Fibroblast of pulmonary artery (primary cell): ENCODE results near the gene CD200R1L.

Source experiments
- DNase-seq: peaks from one replicate; pipeline ENCODE4 v3.0.0-alpha.2; 2010; ENCODE audit warnings: low read depth
- H3K4me3 ChIP-seq: replicated peaks from 2 replicates; pipeline ENCODE4 v1.5.1; 2011; ENCODE audit warnings: low read depth, mild to moderate bottlenecking, control low read depth, low read length, moderate library complexity
- TF ChIP-seq, protein P1 (sequence below): IDR thresholded peaks from 2 replicates; pipeline ENCODE4 v1.5.1; 2011; ENCODE audit warnings: mild to moderate bottlenecking, control low read depth, low read length, inconsistent platforms; ENCODE audit errors: missing control alignments

Gene CD200R1L

DNA sequence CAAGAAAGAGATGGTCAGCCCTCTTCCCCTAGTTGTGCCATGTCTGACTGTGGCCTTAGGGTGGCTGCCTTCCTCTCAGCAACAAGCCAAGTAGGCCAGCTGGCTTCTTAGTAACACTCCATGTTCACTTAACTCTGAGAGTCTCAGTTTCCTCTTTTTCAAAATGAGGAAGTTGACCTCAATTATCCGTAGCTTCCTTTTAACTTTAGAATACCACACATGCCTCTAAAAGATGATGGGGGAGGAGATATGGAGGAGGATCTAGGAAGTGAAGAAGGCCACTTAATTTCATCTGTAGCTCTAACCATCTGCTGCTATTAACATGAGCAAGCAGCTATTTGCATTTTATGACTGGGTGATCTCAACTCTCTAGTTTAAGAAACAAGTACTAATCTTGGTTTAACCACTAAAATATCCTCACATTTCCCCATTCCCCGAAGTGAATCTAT lies 32.9 kb downstream of the CD200R1L start:
- peak; percentile 49 for DNase-seq
- no peak overlapping the region for H3K4me3 ChIP-seq
- TF ChIP-seq, protein P1, sequence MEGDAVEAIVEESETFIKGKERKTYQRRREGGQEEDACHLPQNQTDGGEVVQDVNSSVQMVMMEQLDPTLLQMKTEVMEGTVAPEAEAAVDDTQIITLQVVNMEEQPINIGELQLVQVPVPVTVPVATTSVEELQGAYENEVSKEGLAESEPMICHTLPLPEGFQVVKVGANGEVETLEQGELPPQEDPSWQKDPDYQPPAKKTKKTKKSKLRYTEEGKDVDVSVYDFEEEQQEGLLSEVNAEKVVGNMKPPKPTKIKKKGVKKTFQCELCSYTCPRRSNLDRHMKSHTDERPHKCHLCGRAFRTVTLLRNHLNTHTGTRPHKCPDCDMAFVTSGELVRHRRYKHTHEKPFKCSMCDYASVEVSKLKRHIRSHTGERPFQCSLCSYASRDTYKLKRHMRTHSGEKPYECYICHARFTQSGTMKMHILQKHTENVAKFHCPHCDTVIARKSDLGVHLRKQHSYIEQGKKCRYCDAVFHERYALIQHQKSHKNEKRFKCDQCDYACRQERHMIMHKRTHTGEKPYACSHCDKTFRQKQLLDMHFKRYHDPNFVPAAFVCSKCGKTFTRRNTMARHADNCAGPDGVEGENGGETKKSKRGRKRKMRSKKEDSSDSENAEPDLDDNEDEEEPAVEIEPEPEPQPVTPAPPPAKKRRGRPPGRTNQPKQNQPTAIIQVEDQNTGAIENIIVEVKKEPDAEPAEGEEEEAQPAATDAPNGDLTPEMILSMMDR, result no peak

DNA sequence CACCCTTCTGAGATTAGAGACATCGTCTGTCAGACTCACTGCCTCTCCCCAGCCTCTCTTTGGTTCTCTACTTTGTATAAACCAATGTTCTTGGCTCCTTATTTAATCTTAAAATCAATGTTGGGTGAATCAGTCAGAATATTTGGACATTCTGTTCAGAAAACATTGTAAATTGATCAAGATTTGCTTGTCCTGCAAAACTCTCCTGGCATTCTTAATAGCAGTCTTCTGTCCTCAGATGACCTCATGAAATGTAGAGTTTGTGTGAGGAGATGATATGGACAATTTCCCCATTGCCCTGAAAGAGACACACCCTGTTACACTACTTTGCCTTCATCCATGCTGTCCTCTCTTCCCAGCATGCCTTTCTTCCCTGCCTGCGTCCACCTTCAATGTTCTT lies 33.6 kb downstream of the CD200R1L start:
- DNase-seq, result no peak
- no peak overlapping the region for H3K4me3 ChIP-seq
- TF ChIP-seq, protein P1, result no peak

DNA sequence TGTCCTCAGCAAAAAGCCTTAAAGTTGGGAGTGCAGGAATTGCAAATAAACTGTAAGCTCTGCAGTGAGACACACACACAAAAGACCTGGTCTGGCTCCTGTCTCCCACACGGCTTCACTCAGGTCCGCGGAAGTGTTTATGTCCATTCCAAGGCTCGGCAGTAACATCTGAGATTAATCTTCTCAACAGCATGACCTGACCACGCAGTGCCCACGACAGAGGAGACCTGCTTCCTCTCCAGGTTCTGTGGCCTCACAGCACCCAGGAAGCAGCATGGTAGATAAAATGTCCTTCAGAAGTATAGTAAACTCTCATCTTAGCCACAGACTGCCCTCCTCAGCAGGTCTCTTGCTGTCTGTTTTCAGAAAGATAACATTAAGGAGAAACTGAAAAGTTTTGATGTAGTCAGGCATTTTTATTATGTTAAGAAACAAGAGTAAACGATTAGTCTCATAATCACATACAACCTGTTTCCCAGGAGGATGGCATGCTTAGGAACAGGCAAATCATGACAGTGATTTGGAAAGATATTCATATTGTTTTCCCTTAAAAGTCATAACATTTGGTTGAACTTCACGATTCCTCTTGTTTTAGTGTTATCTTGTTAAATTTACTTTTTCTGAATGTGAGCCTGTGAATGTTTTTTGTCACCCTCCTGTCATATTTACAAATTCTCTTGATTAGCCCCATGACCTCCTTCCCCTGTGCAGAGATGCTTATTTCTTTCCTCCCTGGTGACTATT lies 34.6 kb downstream of the CD200R1L start:
- H3K4me3 ChIP-seq, result no peak overlapping the region
- TF ChIP-seq, protein P1, result no peak
- DNase-seq, result no peak

DNA sequence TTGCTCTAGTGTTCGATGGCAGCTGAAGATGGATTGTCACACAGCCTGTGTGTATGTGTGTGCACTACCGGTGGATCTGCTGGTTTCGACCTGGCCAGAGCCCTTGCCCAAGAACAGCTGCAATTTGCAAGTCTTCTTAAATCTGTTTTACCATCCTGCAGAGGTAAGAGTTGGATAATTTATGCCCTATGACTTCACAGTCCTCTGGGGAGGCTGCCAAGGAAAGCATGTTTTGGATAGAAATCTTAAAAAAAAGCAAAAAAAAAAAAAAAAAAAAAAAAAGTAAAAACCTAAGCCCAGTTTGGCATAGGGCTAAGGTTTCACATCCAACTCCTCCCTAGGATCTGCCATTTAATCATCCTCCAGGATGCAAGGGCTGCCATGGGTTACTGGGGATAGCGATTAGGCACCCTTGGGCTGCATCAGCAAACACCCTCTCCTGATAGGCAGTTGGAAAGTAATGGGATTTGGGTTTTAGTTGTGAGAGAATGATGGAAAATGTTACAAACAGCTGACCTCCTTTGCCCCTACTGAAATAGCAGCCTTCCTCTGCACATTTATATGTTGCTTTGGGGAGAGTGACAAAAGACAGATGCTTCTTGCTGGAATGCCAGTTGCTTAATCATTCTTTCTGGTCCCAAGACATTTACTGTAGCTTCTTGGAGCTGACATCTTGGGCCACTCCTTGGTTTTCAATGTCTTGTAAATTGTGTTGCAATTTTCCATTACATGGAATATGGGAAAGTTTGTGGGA lies 35.4 kb downstream of the CD200R1L start:
- TF ChIP-seq, protein P1, result no peak
- DNase-seq, result peak; percentile 95
- H3K4me3 ChIP-seq, result no peak overlapping the region

DNA sequence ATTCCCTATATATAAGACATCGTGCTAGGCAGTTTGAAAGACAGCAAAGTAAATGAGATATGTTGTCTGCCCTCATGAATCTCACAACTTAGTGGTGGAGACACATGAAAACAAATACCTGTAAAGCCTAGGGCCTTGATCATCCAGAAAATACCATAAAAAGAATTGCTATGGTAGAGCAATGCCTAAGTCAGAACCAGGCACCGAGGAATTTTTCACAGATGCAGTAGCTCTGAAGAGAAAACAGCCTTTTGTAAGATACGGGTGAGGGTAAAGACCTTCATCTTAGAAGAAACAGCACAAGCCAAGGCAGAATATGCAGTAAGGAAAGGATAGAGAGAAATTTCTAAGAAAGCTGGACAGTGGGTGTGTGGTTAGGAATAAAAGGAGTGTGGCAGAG lies 36.1 kb downstream of the CD200R1L start:
- TF ChIP-seq, protein P1, result no peak
- DNase-seq, result no peak
- H3K4me3 ChIP-seq, result no peak overlapping the region

DNA sequence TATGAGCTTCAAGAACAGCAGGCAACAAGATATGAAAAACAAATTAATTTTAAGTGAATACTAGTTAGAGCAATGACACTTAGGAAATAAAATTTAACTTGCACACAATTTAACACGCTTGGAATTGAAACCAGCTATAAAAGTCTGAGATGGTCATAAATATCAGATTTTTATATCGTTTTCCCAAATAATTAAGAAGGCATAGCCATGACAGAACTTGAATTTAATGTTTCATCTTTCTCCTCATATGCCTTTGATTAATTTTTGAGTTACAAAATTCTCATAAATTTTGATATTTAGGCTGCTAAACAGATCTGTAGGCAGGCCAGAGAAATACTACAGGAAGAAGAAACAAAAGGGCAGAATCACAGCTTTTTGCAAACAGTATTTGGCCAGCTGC lies 38.5 kb downstream of the CD200R1L start:
- DNase-seq, result no peak
- H3K4me3 ChIP-seq, result no peak overlapping the region
- TF ChIP-seq, protein P1, result no peak
